SK-N-SH (cell line): ENCODE results near the gene PPP2R2B. TPM values are rescaled to one million over a fixed set of nuclear protein-coding genes. Genes with fewer than 3 reads are reported as not detected.

Source experiments
- CTCF ChIA-PET: fragments of 300-600, 350-600 bp; formaldehyde crosslinking; extraction: SDS; loops from one replicate; lab custom pipeline; 2021; lab: Yijun Ruan, JAX
- POLR2A ChIA-PET: fragments of 350-600 bp; sonication (Branson Sonifier 250); formaldehyde crosslinking; extraction: SDS; loops from one replicate; lab custom pipeline; 2020; ENCODE audit warnings: antibody characterized with exemption, inconsistent platforms; lab: Yijun Ruan, JAX
- DNase-seq: peaks from one replicate; pipeline ENCODE4 v3.0.0; 2012
- H2AFZ ChIP-seq: fragments of 200-600 bp; sonication (generic); 2 replicates; pipeline ENCODE4 v1.8.1; 2016; ENCODE audit warnings: antibody characterized with exemption, mild to moderate bottlenecking, low read depth
- H3F3A ChIP-seq: fragments of 200-600 bp; sonication (generic); replicated peaks from 2 replicates; pipeline ENCODE3; 2016; ENCODE audit warnings: antibody characterized with exemption, mild to moderate bottlenecking; ENCODE audit not compliant: insufficient read depth
- H3K27ac ChIP-seq, 2 experiments: fragments of 200-500 bp in 1 of 2; fragments of 200-600 bp in 1 of 2; sonication (Bioruptor generic) in 1 of 2; sonication (generic), shearing (Covaris generic) in 1 of 2; 2 replicates each; pipeline versions ENCODE4 v1.5.1 to v1.6.1; 2014 to 2016; ENCODE audit warnings: low read depth in 2 of 2, inconsistent platforms in 1 of 2, low read length in 1 of 2, mild to moderate bottlenecking in 1 of 2, mixed read lengths in 1 of 2
- H3K27me3 ChIP-seq: fragments of 200-600 bp; sonication (generic), shearing (Covaris generic); 2 replicates; pipeline ENCODE4 v1.6.1; 2016; ENCODE audit warnings: mixed run types; ENCODE audit not compliant: insufficient read depth
- H3K36me3 ChIP-seq, 2 experiments: fragments of 200-500 bp in 1 of 2; fragments of 200-600 bp in 1 of 2; sonication (Bioruptor generic) in 1 of 2; sonication (generic) in 1 of 2; replicated peaks in 1 of 2; 2 replicates each; pipeline versions ENCODE3 to v1.5.1; 2014 to 2016; ENCODE audit warnings: low read length in 1 of 2, mild to moderate bottlenecking in 1 of 2; ENCODE audit not compliant: insufficient read depth in 2 of 2, control insufficient read depth in 1 of 2
- H3K4me1 ChIP-seq, 2 experiments: fragments of 200-500 bp in 1 of 2; fragments of 200-600 bp in 1 of 2; sonication (Bioruptor generic) in 1 of 2; sonication (generic), shearing (Covaris generic) in 1 of 2; 2 replicates each; pipeline versions ENCODE4 v1.5.1 to v1.6.1; 2014 to 2016; ENCODE audit warnings: low read depth in 1 of 2, low read length in 1 of 2, mixed run types in 1 of 2; ENCODE audit not compliant: insufficient read depth in 2 of 2, control insufficient read depth in 1 of 2
- H3K4me2 ChIP-seq: fragments of 200-600 bp; sonication (generic), shearing (Covaris generic); 2 replicates; pipeline ENCODE4 v1.6.1; 2017; ENCODE audit warnings: mixed run types
- H3K4me3 ChIP-seq, 2 experiments: fragments of 200-500 bp in 1 of 2; fragments of 200-600 bp in 1 of 2; sonication (Bioruptor generic) in 1 of 2; sonication (generic), shearing (Covaris generic) in 1 of 2; 2 replicates each; pipeline versions ENCODE4 v1.5.1 to v1.8.1; 2014 to 2016; ENCODE audit warnings: low read depth in 2 of 2, inconsistent platforms in 1 of 2, low read length in 1 of 2, mild to moderate bottlenecking in 1 of 2, mixed read lengths in 1 of 2, moderate library complexity in 1 of 2
- H3K79me2 ChIP-seq: fragments of 200-600 bp; sonication (generic); 2 replicates; pipeline ENCODE4 v1.8.1; 2017; ENCODE audit warnings: mild to moderate bottlenecking; ENCODE audit not compliant: insufficient read depth
- H3K9ac ChIP-seq: fragments of 200-600 bp; sonication (generic); 2 replicates; pipeline ENCODE4 v1.6.1; 2017; ENCODE audit warnings: mixed run types
- H3K9me2 ChIP-seq: fragments of 200-600 bp; sonication (generic); 2 replicates; pipeline ENCODE4 v1.6.1; 2017; ENCODE audit warnings: mixed run types
- H3K9me3 ChIP-seq: fragments of 200-600 bp; sonication (generic); 2 replicates; pipeline ENCODE4 v1.6.1; 2017; ENCODE audit warnings: mixed run types, mild to moderate bottlenecking, moderate library complexity
- H4K20me1 ChIP-seq: fragments of 200-600 bp; sonication (generic); 2 replicates; pipeline ENCODE4 v1.6.1; 2017; ENCODE audit warnings: mild to moderate bottlenecking, mixed run types; ENCODE audit not compliant: insufficient read depth
- ELF1 ChIP-seq: IDR thresholded peaks from 2 replicates; pipeline ENCODE4 v1.4.0; 2012
- EZH2phosphoT487 ChIP-seq: fragments of 200-600 bp; sonication (generic); IDR thresholded peaks from 2 replicates; pipeline ENCODE4 v1.6.1; 2017; ENCODE audit warnings: low read depth, mixed run types, mild to moderate bottlenecking, antibody characterized with exemption, moderate library complexity, borderline replicate concordance
- GABPA ChIP-seq: IDR thresholded peaks from 2 replicates; pipeline ENCODE4 v1.4.0; 2012; ENCODE audit warnings: low read depth, mild to moderate bottlenecking
- GATA2 ChIP-seq: sonication (generic); formaldehyde crosslinking; IDR thresholded peaks from 2 replicates; pipeline ENCODE4 v1.5.0; 2020; ENCODE audit warnings: mild to moderate bottlenecking, missing genetic modification reagents
- MEF2A ChIP-seq: IDR thresholded peaks from 2 replicates; pipeline ENCODE4 v1.4.0; 2012; ENCODE audit warnings: low read depth, borderline replicate concordance
- RFX5 ChIP-seq: IDR thresholded peaks from 2 replicates; pipeline ENCODE4 v1.6.1; 2012; ENCODE audit warnings: mild to moderate bottlenecking, improper control_type of control experiment, low read length
- RXRA ChIP-seq: IDR thresholded peaks from 2 replicates; pipeline ENCODE4 v1.4.0; 2012; ENCODE audit warnings: low read depth, mild to moderate bottlenecking, borderline replicate concordance
- TCF12 ChIP-seq: IDR thresholded peaks from 2 replicates; pipeline ENCODE4 v1.4.0; 2012
- TEAD4 ChIP-seq: IDR thresholded peaks from 2 replicates; pipeline ENCODE4 v1.4.0; 2012; ENCODE audit warnings: mild to moderate bottlenecking, borderline replicate concordance; ENCODE audit not compliant: insufficient read depth
- WGBS: methylation state at CpG from one replicate; pipeline ENCODE4 v1.1.6; 2017; ENCODE audit warnings: low lambda C conversion rate; 5-methylcytosine and 5-hydroxymethylcytosine counted together
- polyA plus RNA-seq, 3 experiments: library from polyadenylated mRNA; depleted of rRNA; stranded (reverse); fragments of >200 nt; gene quantifications; 2 replicates each; pipeline ENCODE4 v1.2.3, GENCODE V29; 2012
- TF ChIP-seq, protein P1 (sequence below): fragments of 150-350 bp; IDR thresholded peaks from 2 replicates; pipeline ENCODE4 v1.6.1; 2017; ENCODE audit warnings: antibody characterized with exemption, low read length, low read depth, borderline replicate concordance
- TF ChIP-seq, protein P2 (sequence below): IDR thresholded peaks from 2 replicates; pipeline ENCODE4 v1.4.0; 2012; ENCODE audit warnings: low read depth
- TF ChIP-seq, protein P3 (sequence below): IDR thresholded peaks from 2 replicates; pipeline ENCODE4 v1.4.0; 2012; ENCODE audit warnings: low read depth, borderline replicate concordance

Gene PPP2R2B
- polyA plus RNA-seq, 1 of the 3 experiments (the other 2 are of a cell fraction): 11.4 TPM

DNA sequence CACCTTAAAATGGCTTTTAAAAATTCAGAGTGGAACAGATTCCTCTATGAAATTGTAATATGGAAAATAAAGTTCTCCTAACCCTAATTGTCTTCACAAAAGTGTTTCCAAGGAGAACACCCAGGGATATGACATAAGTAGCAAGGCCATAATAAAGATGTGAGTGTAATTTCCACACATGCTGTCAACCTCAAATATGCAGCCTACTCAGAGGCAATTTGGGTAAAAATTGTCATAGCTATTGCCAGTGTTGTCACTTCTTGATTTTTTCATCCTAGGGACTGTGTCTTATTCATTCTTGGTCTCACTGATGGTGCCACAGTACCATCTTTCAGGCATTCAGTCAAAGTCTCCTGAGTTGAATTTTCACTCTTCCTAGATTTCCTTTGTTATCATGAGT is 100.3 kb downstream of the PPP2R2B start:
- no peak for TF ChIP-seq MEF2A
- TF ChIP-seq, protein P1, sequence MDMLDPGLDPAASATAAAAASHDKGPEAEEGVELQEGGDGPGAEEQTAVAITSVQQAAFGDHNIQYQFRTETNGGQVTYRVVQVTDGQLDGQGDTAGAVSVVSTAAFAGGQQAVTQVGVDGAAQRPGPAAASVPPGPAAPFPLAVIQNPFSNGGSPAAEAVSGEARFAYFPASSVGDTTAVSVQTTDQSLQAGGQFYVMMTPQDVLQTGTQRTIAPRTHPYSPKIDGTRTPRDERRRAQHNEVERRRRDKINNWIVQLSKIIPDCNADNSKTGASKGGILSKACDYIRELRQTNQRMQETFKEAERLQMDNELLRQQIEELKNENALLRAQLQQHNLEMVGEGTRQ: no peak
- TF ChIP-seq GABPA: no peak
- TF ChIP-seq, protein P2, sequence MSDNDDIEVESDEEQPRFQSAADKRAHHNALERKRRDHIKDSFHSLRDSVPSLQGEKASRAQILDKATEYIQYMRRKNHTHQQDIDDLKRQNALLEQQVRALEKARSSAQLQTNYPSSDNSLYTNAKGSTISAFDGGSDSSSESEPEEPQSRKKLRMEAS: no peak
- TF ChIP-seq GATA2 (CRISPR knock-in tag): no peak
- TF ChIP-seq EZH2phosphoT487: no peak
- TF ChIP-seq RFX5: no peak
- TF ChIP-seq ELF1: no peak
- TF ChIP-seq, all 33 proteins: peak for 0
- H3K4me1 ChIP-seq: peaks cover 0 to 9% of the 10 kb centered on the region in 2 experiments; a peak in 2 of 4 replicates
- POLR2A ChIA-PET: no interaction called here

DNA sequence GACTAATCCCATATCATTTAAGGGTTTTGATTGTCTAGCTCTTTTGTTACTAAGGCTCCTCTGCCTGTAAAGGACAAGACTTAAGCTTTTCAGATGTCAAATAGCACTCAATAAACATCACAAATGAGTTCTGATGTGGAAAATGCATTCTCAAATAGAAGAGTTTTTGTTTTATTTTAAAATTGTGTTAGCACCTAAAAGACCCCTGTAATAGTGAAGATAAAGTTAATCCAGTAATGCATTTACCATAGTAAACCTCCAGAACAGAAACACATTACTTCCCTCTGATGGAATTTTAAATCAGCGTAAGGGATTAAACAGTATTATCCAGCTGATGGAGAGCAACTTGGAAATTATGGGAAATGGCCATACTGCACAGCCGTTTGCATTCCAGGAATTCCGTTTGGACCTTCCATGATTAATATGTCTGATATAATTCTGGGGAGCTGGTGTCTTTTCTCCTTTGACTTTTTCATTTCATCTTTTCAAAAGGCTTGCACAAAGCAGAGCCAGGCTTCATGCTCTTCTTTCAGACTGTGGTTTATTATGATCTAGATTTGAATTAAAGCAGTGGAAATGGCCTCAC is 105.6 kb downstream of the PPP2R2B start:
- no peak overlapping the region for H3K4me2 ChIP-seq
- peak; percentile 21; the same call in 1 of the 2 replicates for TF ChIP-seq TEAD4
- TF ChIP-seq, protein P3, sequence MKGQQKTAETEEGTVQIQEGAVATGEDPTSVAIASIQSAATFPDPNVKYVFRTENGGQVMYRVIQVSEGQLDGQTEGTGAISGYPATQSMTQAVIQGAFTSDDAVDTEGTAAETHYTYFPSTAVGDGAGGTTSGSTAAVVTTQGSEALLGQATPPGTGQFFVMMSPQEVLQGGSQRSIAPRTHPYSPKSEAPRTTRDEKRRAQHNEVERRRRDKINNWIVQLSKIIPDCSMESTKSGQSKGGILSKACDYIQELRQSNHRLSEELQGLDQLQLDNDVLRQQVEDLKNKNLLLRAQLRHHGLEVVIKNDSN: no peak
- TF ChIP-seq MEF2A: no peak
- TF ChIP-seq RXRA: no peak
- no peak for TF ChIP-seq TCF12
- CTCF ChIA-PET: no interaction called here
- H4K20me1 ChIP-seq: no peaks in the 10 kb centered on the region
- WGBS: 69% methylated on average over 3 of the region's 3 CpGs
- no peaks in the 10 kb centered on the region for H3K36me3 ChIP-seq
- no peaks in the 10 kb centered on the region for H3K27me3 ChIP-seq
- POLR2A ChIA-PET: no interaction called here
- no peaks in the 10 kb centered on the region for H3K79me2 ChIP-seq
- H3K9me3 ChIP-seq: no peaks in the 10 kb centered on the region
- no peaks in the 10 kb centered on the region for H3K9me2 ChIP-seq
- H3K4me3 ChIP-seq: no peak overlapping the region
- no peak for DNase-seq
- peak overlapping the region in 1 of 2 experiments; percentile 28; a peak in 1 of 4 replicates for H3K27ac ChIP-seq
- H3K4me1 ChIP-seq: no peaks in the 10 kb centered on the region; a peak in 2 of 4 replicates
- H3K9ac ChIP-seq: no peak overlapping the region
- no peaks in the 10 kb centered on the region for H3F3A ChIP-seq
- no peak overlapping the region for H2AFZ ChIP-seq

More for the DNA sequence above, 100.3 kb downstream of the PPP2R2B start:
- Histone ChIP-seq H3K36me3 (no peaks in the 10 kb centered on the region), H3K79me2 (no peaks in the 10 kb centered on the region), H3K4me3 (no peak overlapping the region), H3F3A (no peaks in the 10 kb centered on the region), H2AFZ (no peak overlapping the region), H3K27me3 (no peaks in the 10 kb centered on the region), H3K9me2 (no peaks in the 10 kb centered on the region), H3K9ac (no peak overlapping the region), H3K9me3 (no peaks in the 10 kb centered on the region), H3K4me2 (no peak overlapping the region), H3K27ac (no peak overlapping the region), H4K20me1 (no peaks in the 10 kb centered on the region)
- no peak for DNase-seq
- CTCF ChIA-PET: interaction anchor here (0.6 to 0.7 kb wide), 2 partner anchors 113 to 236 kb away, joined by 3 to 4 read pairs; no protein-coding TSS in a partner anchor
